ENCODE data around the gene PAK6.

PAK6 gene

DNA sequence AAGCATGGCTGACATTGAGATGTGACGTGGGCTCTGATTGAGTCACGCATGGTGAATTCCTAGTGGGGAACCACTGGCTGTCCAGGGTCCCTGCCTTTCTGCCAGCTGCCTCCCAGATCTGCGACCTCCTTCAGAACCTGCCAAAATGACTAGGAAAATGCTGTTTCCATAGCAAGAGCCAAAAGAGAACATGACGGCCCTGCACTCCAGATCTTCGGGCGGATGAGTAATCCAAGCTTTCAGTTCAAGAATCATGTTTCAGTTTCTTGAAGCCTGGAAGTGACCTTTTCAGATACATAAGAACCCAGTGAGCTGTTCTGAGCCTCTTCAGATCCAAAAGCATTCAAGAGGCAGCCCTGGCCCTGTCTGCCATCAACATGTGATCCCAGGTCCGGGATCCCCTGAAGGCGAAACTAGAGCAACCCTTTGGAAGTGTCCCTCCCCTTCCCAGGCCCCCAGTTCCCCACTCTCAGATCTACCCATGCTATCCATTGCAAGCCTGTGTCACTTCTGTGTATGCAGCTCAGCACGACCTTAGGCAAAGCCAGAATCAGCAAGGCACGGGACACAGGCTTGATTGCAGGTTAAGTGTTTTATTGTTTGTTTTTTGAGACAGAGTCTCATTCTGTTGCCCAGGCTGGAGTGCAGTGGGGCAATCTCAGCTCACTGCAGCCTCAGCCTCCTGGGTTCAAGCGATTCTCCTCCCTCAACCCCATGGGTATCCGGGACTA, 24.3 kb downstream of the PAK6 start:
- no peaks in the 10 kb centered on the region; the same call in 1 of the 2 replicates for H3K27me3 ChIP-seq (replicated peaks; ENCODE audit: control insufficient read depth, insufficient read depth, low read length)
- no peak for DNase-seq (ENCODE audit: extremely low read depth, insufficient read length)
- H3K4me3 ChIP-seq (replicated peaks; ENCODE audit: low read depth, low read length): no peak overlapping the region
- TF ChIP-seq, protein P1, sequence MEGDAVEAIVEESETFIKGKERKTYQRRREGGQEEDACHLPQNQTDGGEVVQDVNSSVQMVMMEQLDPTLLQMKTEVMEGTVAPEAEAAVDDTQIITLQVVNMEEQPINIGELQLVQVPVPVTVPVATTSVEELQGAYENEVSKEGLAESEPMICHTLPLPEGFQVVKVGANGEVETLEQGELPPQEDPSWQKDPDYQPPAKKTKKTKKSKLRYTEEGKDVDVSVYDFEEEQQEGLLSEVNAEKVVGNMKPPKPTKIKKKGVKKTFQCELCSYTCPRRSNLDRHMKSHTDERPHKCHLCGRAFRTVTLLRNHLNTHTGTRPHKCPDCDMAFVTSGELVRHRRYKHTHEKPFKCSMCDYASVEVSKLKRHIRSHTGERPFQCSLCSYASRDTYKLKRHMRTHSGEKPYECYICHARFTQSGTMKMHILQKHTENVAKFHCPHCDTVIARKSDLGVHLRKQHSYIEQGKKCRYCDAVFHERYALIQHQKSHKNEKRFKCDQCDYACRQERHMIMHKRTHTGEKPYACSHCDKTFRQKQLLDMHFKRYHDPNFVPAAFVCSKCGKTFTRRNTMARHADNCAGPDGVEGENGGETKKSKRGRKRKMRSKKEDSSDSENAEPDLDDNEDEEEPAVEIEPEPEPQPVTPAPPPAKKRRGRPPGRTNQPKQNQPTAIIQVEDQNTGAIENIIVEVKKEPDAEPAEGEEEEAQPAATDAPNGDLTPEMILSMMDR (IDR thresholded peaks at IDR 0.05; ENCODE audit: insufficient read depth, low read length, poor library complexity, severe bottlenecking): no peak
- H3K36me3 ChIP-seq (ENCODE audit: control insufficient read depth, insufficient read depth, low read length): no peaks in the 10 kb centered on the region

DNA sequence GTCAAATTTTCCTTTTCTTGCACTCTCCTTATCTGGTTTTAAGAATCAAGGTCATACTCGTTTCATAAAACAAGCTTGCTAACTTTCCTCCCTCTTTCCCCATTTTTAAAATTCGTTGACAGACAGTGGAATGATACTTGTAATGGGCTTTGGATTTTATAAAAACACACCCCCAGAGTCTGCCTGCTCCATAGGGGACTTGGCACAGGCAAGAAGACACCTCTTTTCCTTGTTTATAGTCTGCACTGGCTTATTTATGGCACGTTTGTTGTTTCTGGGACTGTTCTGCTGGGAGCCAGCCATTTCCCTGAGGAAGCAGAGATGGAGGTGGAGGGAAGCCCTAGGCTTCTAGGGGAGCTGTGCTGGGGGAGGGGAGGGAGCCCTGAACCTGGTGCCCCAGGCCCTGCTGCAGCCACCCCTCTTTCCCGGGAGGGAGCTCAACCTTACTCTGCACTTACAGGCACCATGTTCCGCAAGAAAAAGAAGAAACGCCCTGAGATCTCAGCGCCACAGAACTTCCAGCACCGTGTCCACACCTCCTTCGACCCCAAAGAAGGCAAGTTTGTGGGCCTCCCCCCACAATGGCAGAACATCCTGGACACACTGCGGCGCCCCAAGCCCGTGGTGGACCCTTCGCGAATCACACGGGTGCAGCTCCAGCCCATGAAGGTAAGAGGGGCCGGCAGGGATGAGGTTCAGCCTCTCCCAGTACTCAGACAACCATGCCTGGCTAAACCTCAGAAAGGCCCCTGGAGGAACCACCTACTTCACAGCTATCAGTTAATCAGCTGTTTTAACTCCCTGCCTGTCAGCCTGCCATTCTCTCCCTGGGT, 25.7 kb downstream of the PAK6 start:
- Histone ChIP-seq H3K36me3 (ENCODE audit: control insufficient read depth, insufficient read depth, low read length) (no peaks in the 10 kb centered on the region), H3K27me3 (replicated peaks; ENCODE audit: control insufficient read depth, insufficient read depth, low read length) (no peaks in the 10 kb centered on the region; the same call in 1 of the 2 replicates), H3K4me3 (replicated peaks; ENCODE audit: low read depth, low read length) (no peak overlapping the region)
- TF ChIP-seq, protein P1 (IDR thresholded peaks at IDR 0.05; ENCODE audit: insufficient read depth, low read length, poor library complexity, severe bottlenecking): no peak
- no peak for DNase-seq (ENCODE audit: extremely low read depth, insufficient read length)

DNA sequence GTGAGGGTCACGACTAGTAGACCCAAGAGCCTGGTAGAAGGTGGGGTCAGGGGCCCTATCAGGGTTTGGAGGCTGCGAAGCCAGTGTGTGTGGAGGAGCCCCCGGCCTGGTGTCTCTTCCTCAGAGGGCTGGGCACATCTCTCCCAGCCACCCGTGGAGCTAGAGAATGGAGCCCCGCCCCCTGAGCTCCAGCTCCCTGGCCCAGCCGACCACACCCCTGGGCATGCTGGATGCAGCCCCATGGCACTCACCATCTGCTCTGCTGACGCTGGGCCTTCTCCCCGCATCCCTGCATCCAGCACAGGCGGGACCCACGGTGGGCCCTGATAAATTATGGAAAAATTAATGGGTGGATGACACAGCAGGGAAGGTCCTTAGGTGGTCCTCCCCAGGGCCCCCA, 26.5 kb downstream of the PAK6 start:
- H3K4me3 ChIP-seq (replicated peaks; ENCODE audit: low read depth, low read length): no peak overlapping the region
- TF ChIP-seq, protein P1 (IDR thresholded peaks at IDR 0.05; ENCODE audit: insufficient read depth, low read length, poor library complexity, severe bottlenecking): no peak
- no peaks in the 10 kb centered on the region; the same call in 1 of the 2 replicates for H3K27me3 ChIP-seq (replicated peaks; ENCODE audit: control insufficient read depth, insufficient read depth, low read length)
- H3K36me3 ChIP-seq (ENCODE audit: control insufficient read depth, insufficient read depth, low read length): no peaks in the 10 kb centered on the region
- DNase-seq (ENCODE audit: extremely low read depth, insufficient read length): no peak

DNA sequence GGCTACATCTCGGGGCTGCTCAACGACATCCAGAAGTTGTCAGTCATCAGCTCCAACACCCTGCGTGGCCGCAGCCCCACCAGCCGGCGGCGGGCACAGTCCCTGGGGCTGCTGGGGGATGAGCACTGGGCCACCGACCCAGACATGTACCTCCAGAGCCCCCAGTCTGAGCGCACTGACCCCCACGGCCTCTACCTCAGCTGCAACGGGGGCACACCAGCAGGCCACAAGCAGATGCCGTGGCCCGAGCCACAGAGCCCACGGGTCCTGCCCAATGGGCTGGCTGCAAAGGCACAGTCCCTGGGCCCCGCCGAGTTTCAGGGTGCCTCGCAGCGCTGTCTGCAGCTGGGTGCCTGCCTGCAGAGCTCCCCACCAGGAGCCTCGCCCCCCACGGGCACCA, 27.0 kb downstream of the PAK6 start:
- TF ChIP-seq, protein P1 (IDR thresholded peaks at IDR 0.05; ENCODE audit: insufficient read depth, low read length, poor library complexity, severe bottlenecking): no peak
- Histone ChIP-seq H3K4me3 (replicated peaks; ENCODE audit: low read depth, low read length) (no peak overlapping the region), H3K27me3 (replicated peaks; ENCODE audit: control insufficient read depth, insufficient read depth, low read length) (no peaks in the 10 kb centered on the region; the same call in 1 of the 2 replicates), H3K36me3 (ENCODE audit: control insufficient read depth, insufficient read depth, low read length) (no peaks in the 10 kb centered on the region)
- no peak for DNase-seq (ENCODE audit: extremely low read depth, insufficient read length)

DNA sequence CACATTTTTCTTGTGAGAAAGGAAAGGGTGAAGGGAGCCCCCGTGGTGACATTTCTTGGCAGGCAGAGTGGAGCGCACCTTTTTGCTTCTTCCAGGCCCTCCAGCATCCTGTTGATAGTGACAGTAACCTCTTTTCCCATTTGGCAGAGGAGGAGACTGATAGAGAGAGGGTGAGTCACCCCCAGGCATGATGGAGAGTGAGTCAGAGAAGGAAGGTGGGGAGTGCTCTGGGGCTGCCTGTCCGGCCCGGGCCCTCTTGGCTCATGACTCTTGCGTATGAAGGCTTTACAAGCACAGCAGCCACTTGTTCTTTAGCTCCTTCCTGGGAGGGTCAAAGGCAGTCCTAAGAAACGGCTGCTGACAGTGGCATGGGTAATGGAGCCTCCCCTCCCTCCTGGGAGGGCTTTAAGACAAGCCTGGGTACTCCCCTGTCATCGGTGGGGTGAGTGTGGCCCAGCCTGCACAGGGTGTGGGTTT, 28.0 kb downstream of the PAK6 start:
- no peak for DNase-seq (ENCODE audit: extremely low read depth, insufficient read length)

More for the DNA sequence above, 28.0 kb downstream of the PAK6 start:
- Histone ChIP-seq H3K4me3 (replicated peaks; ENCODE audit: low read depth, low read length) (no peak overlapping the region), H3K27me3 (replicated peaks; ENCODE audit: control insufficient read depth, insufficient read depth, low read length) (no peaks in the 10 kb centered on the region; the same call in 1 of the 2 replicates), H3K36me3 (ENCODE audit: control insufficient read depth, insufficient read depth, low read length) (no peaks in the 10 kb centered on the region)
- TF ChIP-seq, protein P1 (IDR thresholded peaks at IDR 0.05; ENCODE audit: insufficient read depth, low read length, poor library complexity, severe bottlenecking): no peak

Measured in GM06990 (cell line).